NCI-H1436 (cell line): ENCODE measurements around the gene PSMB2.
A peak's percentile ranks its signal among the peaks of the same experiment; 100 is the strongest.

Experiments used
- DNase-seq: peaks from one replicate; lab custom pipeline; 2025; lab: John Stamatoyannopoulos, UW

PSMB2 gene

GRCh38 chr1:35572296-35572695, 69.0 kb downstream of the PSMB2 start:
- DNase-seq, result no peak

GRCh38 chr1:35571263-35571662, 70.1 kb downstream of the PSMB2 start:
- DNase-seq, result no peak

- DNase-seq, result no peak
These were observed 70.7 kb downstream of the PSMB2 start for GRCh38 chr1:35570589-35571137.

- no peak for DNase-seq
These were observed 71.4 kb downstream of the PSMB2 start for GRCh38 chr1:35569936-35570335.

GRCh38 chr1:35568975-35569395, 72.3 kb downstream of the PSMB2 start:
- DNase-seq, result peak; percentile 45

GRCh38 chr1:35567947-35568558, 73.3 kb downstream of the PSMB2 start:
- no peak for DNase-seq

GRCh38 chr1:35565742-35566133, 75.6 kb downstream of the PSMB2 start:
- DNase-seq, result no peak

- DNase-seq, result no peak
These were observed 76.2 kb downstream of the PSMB2 start for GRCh38 chr1:35564884-35565741.

- DNase-seq, result peak; percentile 68
These were observed 77.1 kb downstream of the PSMB2 start for GRCh38 chr1:35564037-35564883.

- DNase-seq, result no peak
These were observed 78.2 kb downstream of the PSMB2 start for GRCh38 chr1:35563166-35563565.

GRCh38 chr1:35561972-35562680, 79.2 kb downstream of the PSMB2 start:
- DNase-seq, result no peak

GRCh38 chr1:35561297-35561971, 79.9 kb downstream of the PSMB2 start:
- no peak for DNase-seq

GRCh38 chr1:35560256-35561225, 80.8 kb downstream of the PSMB2 start:
- DNase-seq, result no peak

- no peak for DNase-seq
These were observed 81.9 kb downstream of the PSMB2 start for GRCh38 chr1:35559317-35559944.

GRCh38 chr1:35558374-35559316, 82.7 kb downstream of the PSMB2 start:
- no peak for DNase-seq

GRCh38 chr1:35557611-35558373, 83.5 kb downstream of the PSMB2 start, which contains the start of gene NCDN:
TSS of gene NCDN (plus strand) at chr1:35557799. CDS start at chr1:35558191, 392 bp downstream.
- peak; percentile 95 for DNase-seq

GRCh38 chr1:35557118-35557610, 84.2 kb downstream of the PSMB2 start, which contains the start of gene KIAA0319L:
TSS of gene KIAA0319L (minus strand) at chr1:35557403. CDS start at chr1:35554491, 2,912 bp downstream.
- DNase-seq, result peak; percentile 83
